ENCODE data around the gene ASGR2.

DNA sequence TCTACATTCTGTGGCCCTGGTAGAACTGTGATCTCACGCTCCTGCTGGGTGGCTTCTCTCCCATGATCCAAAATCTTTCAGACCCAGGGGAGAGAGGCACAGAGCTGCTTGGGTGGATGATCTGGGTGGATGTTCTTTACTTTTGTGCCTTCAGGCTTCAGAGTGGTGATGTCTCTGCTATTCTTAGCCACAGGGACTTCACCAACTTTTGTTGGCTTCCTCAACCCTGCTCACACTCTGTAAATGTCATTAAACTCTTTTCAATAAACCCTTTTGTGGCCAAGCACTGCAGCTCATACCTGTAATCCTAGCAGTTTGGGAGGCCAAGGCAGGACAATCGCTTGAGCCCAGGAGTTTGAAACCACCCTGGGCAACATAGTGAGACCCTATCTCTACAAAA, 42.2 kb downstream of the ASGR2 start:
- no peak for TF ChIP-seq CTCF (IDR thresholded peaks at IDR 0.05)
- no peak for TF ChIP-seq POLR2A (IDR thresholded peaks at IDR 0.05)
